ENCODE data around the gene NELFCD. TPM values are rescaled to one million over a fixed set of nuclear protein-coding genes. Genes with fewer than 3 reads are reported as not detected.

NELFCD gene
- polyA plus RNA-seq (2012; rRNA removed), result 90.0 and 94.8 TPM in 2 replicates
- polyA plus RNA-seq (2012; cell fraction: cytosol; rRNA removed), result 73.2 and 84.8 TPM in 2 replicates
- polyA plus RNA-seq (2012; cell fraction: nucleus; rRNA removed), result 233 and 267 TPM in 2 replicates

- Histone ChIP-seq H3K4me1 (ENCODE audit: control insufficient read depth in 1 of 2, insufficient read depth in 2 of 2, low read depth in 1 of 2, low read length in 1 of 2) (peaks cover 9 to 24% of the 10 kb centered on the region in 2 experiments; a peak in 2 of 4 replicates), H3K9me3 (no peaks in the 10 kb centered on the region), H3K79me2 (ENCODE audit: insufficient read depth) (peaks cover 46% of the 10 kb centered on the region), H3K36me3 (replicated peaks in 1 of 2; ENCODE audit: control insufficient read depth in 1 of 2, insufficient read depth in 2 of 2, low read length in 1 of 2) (peaks cover 0 to 3% of the 10 kb centered on the region in 2 experiments), H2AFZ (ENCODE audit: low read depth) (peak within 1 kb of the TSS; percentile 87), H3K27me3 (ENCODE audit: insufficient read depth) (no peaks in the 10 kb centered on the region), H3K9ac (peak within 1 kb of the TSS; percentile 76), H3K27ac (ENCODE audit: low read depth in 2 of 2, low read length in 1 of 2) (peak within 1 kb of the TSS; percentile 57 to 85), H3K9me2 (no peaks in the 10 kb centered on the region), H3F3A (replicated peaks; ENCODE audit: insufficient read depth) (no peaks in the 10 kb centered on the region), H3K4me3 (ENCODE audit: low read depth in 2 of 2, low read length in 1 of 2) (peak within 1 kb of the TSS; percentile 68 to 87), H3K4me2 (peak within 1 kb of the TSS; percentile 78), H4K20me1 (ENCODE audit: insufficient read depth) (peaks cover 22% of the 10 kb centered on the region)
- ChIA-PET CTCF (interaction anchor here (0.8 to 1.6 kb wide), 3 partner anchors 10 to 423 kb away, joined by 3 to 4 read pairs (median 3); no protein-coding TSS in a partner anchor), POLR2A (interaction anchor here (0.6 to 1.2 kb wide), 5 partner anchors 12 to 111 kb away, joined by 3 read pairs; no protein-coding TSS in a partner anchor)
- 26% methylated on average over 40 of the region's 109 CpGs for WGBS (ENCODE audit: low lambda C conversion rate)
- peak; percentile 100 for DNase-seq
- no peak for TF ChIP-seq SIN3A (IDR thresholded peaks at IDR 0.05; ENCODE audit: borderline replicate concordance, low read depth, low read length)
- TF ChIP-seq JUND (IDR thresholded peaks at IDR 0.05), result no peak
- TF ChIP-seq CTCF (IDR thresholded peaks at IDR 0.05), result no peak
- no peak for TF ChIP-seq FOXM1 (IDR thresholded peaks at IDR 0.05; ENCODE audit: low read depth)
- peak; percentile 28; the same call in 1 of the 2 replicates for TF ChIP-seq MAX (IDR thresholded peaks at IDR 0.05; ENCODE audit: low read depth)
- TF ChIP-seq NRF1 (IDR thresholded peaks at IDR 0.05; ENCODE audit: low read depth, low read length), result peak; percentile 90
- no peak for TF ChIP-seq NFIC (IDR thresholded peaks at IDR 0.05; ENCODE audit: borderline replicate concordance)
- no peak for TF ChIP-seq PBX3 (IDR thresholded peaks at IDR 0.05)
- no peak for TF ChIP-seq RCOR1 (IDR thresholded peaks at IDR 0.05; ENCODE audit: low read length)
- TF ChIP-seq RXRA (IDR thresholded peaks at IDR 0.05; ENCODE audit: borderline replicate concordance, low read depth), result no peak
- TF ChIP-seq REST (IDR thresholded peaks at IDR 0.05; ENCODE audit: low read depth, low read length), result 0 out of 2 replicates have a peak, but pooled peaks have one; percentile 19
- no peak for TF ChIP-seq GATA2 (CRISPR knock-in tag; IDR thresholded peaks at IDR 0.05)
- no peak for TF ChIP-seq ZBTB33 (IDR thresholded peaks at IDR 0.05; ENCODE audit: borderline replicate concordance, low read depth)
- TF ChIP-seq RAD21 (IDR thresholded peaks at IDR 0.05; ENCODE audit: low read length), result 0 out of 2 replicates have a peak, but pooled peaks have one; percentile 1
- no peak for TF ChIP-seq MEF2A (IDR thresholded peaks at IDR 0.05; ENCODE audit: borderline replicate concordance, low read depth)
- TF ChIP-seq FOXJ3 (CRISPR knock-in tag; IDR thresholded peaks at IDR 0.05), result no peak
- no peak for TF ChIP-seq IRF3 (IDR thresholded peaks at IDR 0.05; ENCODE audit: low read depth, low read length)
- TF ChIP-seq EP300 (IDR thresholded peaks at IDR 0.05; ENCODE audit: borderline replicate concordance in 1 of 2, low read depth in 1 of 2, low read length in 1 of 2), result no peak
- TF ChIP-seq CHD2 (IDR thresholded peaks at IDR 0.05; ENCODE audit: low read length, partially characterized antibody), result no peak
- TF ChIP-seq EZH2phosphoT487 (IDR thresholded peaks at IDR 0.05; ENCODE audit: borderline replicate concordance, low read depth), result no peak
Observed at GRCh38 chr20:58980711-58981627, at the start of gene NELFCD. NELFCD (plus strand) TSS chr20:58981256; CDS start chr20:58981310, 54 bp downstream.

Data from SK-N-SH (cell line).